HK-2 (cell line): ENCODE results near the gene FAM162A.
A peak's percentile ranks its signal among the peaks of the same experiment; 100 is the strongest.
"Not testable (repeated sequence)": the region's sequence is repeated elsewhere in the genome, so short reads cannot be mapped to it uniquely, and the experiment has no call there.

ENCODE experiments used
- DNase-seq: peaks from one replicate; pipeline ENCODE4 v3.0.0-alpha.2; 2018; ENCODE audit not compliant: unreplicated experiment

The FAM162A gene, protein sequence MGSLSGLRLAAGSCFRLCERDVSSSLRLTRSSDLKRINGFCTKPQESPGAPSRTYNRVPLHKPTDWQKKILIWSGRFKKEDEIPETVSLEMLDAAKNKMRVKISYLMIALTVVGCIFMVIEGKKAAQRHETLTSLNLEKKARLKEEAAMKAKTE

DNA sequence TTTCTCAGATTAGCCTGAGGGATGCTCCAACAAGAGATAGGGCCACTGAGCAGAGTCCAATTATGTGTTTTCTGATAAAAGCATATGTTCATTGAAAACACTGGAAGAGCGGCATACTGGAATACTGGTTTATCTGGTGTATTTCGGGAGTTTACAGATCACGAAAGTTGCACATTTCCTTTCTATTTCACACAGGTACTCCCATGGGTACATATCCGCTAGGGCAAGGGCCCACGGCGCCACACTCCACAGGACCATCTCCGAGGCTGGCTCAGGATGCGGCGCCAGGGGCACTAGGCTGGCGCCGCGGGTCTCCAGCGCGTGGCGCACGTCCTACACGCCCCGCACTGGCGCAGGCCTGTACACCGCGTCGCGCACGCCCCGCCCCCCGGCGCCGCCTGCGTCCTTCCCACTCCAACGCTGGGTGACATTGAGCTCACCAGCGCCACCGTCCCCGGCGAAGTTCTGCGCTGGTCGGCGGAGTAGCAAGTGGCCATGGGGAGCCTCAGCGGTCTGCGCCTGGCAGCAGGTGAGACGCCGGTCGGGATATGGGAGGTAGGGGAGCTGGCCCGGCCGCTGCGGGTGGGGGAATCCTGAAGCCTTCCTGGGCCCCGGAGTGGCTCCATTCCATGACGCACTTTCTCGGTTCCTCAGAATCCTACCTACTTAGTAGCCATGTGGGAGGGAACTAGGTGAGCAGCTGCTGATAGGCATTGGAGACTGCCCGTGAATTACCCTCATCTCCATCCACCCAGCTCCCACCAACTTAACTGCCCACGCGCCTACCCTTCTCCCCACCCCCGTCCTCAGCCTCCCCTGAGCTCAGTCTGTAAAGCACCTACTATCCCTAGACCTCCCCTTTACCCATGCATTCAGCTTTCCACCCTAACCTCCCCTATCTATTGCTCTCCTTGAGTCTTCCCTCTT, at the start of gene FAM162A:
Gene FAM162A (plus strand): TSS at position 412 of the 927 bp plus-strand sequence. CDS start 84 bp downstream, at position 496.
- peak; percentile 98 for DNase-seq

GRCh38 chr3:122342803-122343202, 41.2 kb upstream of the FAM162A start:
- DNase-seq = no peak

GRCh38 chr3:122343654-122344053, 40.3 kb upstream of the FAM162A start:
- no peak for DNase-seq

GRCh38 chr3:122349171-122349570, 34.8 kb upstream of the FAM162A start:
- no peak for DNase-seq

DNA sequence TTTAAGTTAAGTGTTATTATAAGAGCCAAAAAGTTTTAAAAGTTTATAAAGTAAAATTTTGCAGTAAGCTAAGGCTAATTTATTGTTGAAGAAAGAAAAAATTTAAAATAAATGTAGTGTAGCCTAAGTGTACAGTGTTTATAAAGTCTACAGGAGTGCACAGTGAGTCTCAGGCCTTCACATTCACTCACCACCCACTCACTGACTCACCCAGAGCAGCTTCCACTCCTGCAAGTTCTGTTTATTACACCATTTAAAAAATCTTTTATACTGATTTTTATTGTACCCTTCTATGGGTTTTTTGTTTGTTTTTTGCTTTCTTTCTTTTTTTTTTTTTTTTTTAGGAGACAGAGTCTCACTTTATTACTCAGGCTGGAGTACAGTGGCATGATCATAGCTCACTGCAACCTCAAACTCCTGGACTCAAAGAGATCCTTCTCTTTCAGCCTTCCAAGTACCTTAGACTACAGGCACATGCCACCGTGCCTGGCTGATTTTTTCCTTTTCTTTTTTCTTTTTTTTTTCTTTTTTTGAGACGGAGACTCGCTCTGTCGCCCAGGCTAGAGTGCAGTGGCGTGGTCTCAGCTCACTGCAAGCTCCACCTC, 33.1 kb upstream of the FAM162A start:
- no peak for DNase-seq

GRCh38 chr3:122351612-122352011, 32.4 kb upstream of the FAM162A start:
- DNase-seq = no peak

DNA sequence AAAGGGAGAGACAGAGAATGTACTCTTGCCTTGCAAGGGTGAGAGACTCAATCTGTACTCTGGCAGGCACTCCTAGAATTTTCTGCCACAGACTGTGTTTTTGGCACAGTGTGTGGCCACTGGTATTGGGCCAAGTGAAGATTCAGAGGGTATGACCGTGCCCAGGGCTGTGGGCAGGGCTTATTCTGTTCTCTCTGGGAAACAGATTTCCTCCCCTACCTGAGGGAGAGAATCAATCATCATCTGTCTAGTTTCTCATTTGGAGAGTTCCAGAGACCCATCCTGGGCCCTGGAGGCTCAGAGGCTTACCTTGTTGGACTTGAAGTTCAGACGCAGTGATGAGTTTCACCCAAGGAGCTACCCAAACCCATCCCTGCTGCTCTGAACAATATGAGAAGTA, 30.8 kb upstream of the FAM162A start:
- DNase-seq = no peak

GRCh38 chr3:122353893-122354401, 30.0 kb upstream of the FAM162A start:
- no peak for DNase-seq

DNA sequence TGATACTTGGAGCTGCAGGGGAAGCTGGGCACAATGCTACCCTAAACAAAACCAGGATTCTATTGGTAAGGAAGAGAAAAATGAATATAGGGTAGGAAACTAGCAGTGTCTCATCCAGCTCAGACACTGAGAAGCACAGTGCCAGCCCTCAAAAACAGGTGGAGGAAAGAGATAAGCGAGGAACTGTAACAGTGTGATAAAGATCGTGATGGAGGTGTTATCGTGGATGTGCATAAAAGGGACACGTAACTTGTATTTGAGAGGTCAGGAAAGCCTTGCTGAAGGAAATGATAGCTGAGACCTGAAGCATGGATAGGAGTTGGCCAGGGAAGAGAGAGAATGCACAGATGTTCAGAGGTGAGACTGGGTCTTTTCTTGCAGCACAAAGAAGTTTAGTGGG, 28.4 kb upstream of the FAM162A start:
- DNase-seq = no peak

- DNase-seq = peak; percentile 10
Measured at GRCh38 chr3:122356402-122356801, 27.6 kb upstream of the FAM162A start.

DNA sequence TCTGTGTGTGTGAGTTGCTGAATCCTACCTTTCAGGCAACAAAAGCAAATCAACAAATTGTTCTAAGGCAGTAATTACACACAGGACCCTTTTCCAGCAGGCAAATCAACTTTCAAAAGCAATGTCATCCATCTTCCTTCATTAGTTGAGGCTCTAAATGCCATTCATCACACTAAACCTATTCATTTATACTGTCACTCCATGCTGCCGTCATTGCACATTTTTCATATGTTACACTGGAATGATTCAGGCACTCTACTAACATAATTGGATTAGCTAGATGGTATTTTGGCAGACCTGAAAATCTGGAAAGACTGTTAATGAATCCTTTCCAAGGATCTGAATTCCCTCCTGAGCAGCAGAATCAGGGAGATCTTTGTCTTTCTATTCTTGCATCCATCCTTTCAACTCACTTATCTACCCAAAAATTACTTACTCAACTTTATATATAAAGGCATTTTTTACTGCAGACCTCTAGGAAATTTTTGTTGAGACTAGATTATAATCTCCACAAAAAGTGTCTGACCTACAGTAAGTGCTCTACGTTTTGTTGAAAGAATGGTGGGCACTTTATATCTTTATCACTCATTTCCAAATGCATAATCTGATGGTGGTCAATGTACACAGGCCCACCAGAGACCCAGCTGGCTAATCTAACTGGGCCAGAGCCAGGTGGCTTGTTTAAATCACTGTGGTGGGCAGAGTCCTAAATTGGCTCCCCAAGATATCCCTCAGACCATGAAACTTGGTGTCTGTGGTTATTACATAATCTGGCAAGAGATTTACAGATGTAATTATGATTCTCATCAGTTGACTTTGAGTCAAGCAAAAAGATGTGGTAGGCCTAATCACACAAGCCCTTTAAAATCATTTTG, 25.9 kb upstream of the FAM162A start:
- no peak for DNase-seq

DNA sequence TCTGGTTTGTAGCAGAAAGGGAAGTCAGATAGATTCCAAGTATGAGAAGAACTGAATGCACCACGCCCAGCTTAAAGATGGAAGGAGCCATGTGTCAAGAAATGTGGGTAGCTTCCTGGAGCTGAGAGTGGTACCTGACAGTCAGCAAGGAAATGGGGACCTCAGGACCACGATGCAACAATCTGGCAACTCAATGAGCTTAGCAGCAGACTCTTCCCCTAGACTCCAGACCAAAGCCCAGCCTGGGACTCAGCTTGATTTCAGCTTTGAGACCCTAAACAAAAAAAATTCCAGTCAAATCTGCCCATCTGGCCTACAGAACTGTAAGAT, 25.3 kb upstream of the FAM162A start:
- no peak for DNase-seq

DNA sequence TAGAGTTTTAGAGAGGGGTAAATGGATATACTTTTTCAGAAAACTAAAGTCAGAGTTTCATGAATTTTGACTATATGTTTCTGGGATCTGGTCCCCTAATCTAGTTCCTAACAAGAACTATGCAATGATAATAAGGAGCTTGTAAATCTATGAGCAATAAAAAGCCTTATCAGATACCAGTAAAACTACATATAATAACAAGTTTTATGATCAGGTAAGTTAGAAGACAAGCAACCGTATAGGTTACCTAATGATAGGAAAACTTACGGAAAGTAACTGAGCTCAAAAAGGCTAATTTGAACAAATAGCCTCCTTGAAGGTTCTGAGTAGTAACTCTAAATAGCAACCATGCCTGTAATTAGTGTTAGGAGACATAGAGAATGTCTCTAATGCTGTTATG, 22.0 kb upstream of the FAM162A start:
- DNase-seq = no peak

DNA sequence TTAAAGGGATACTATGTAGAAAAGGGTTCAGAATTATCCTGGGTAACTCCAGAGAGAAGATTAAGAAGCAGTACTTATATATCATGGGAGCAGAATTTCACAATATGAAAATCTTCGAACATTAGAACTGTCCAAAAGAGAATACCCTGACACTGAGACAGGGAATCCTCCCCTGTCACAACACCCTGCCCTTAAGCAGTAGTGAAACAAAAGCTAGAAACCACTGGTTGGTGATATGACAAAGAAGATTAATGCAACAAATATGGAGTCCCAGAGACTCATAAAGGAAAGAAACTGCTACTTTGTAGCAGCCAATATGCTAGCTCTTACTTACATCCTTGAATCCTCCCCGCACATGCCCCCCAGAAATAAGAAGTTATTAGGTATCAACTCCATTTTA, 19.5 kb upstream of the FAM162A start:
- DNase-seq = no peak

GRCh38 chr3:122365073-122365472, 18.9 kb upstream of the FAM162A start:
- DNase-seq = no peak

- DNase-seq = not testable (repeated sequence)
Measured at GRCh38 chr3:122365582-122366378, 18.2 kb upstream of the FAM162A start.

DNA sequence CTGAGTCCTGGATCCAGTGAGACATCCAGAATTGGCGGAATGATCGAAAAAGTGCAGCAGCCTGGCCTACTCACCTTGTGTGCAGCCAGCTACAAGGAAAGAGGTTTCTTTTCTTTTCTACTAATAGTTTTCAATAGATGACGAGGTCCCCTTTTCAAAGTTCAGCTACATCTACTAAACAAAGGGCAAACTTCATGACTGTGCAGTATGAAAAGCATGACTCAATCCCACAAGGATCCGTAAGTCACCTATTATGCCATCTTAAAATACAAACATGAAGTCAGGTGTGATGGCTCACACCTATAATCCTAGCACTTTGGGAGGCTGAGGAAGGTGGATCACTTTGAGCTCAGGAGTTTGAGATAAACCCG, 17.6 kb upstream of the FAM162A start:
- no peak for DNase-seq

GRCh38 chr3:122374034-122374433, 9.9 kb upstream of the FAM162A start:
- DNase-seq = no peak

- no peak for DNase-seq
Measured at GRCh38 chr3:122377975-122378374, 6.0 kb upstream of the FAM162A start.

DNA sequence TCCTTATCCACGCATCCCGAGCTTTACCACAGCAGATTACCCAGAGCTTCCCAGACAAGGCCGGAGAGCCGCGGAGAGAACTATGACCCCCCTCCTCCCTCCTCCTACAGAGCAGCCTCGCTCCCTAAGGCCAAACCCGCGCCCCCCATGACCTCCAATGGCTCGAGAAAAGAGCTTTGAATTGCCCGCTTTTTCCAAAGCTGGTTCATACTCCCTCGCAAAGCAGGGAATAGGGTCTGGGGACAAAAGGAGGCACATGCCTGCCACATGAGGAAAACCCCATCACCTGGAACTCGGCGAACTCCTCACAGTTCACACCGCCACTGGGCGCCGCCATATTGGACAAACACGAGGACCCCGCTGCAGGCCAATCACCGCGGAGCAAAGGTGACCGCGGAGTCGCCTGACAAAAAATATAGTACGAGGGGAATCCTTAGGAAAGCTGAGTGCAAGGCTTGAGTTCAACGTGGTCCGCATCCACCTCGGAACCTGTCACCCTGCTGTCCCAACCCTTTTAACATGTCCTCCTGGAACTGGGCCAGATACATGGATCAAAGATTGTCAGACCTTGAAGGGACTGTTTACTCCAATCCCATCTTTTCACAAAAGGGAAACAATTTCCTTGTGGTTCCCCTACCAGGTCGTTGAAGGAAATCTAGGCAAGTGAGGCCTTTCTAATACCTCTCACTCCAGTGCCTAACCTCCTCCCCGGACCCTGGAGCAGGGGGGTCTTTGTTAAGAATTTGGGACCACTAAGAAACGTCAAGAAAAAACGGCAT, 905 bp upstream of the FAM162A start, which contains the start of gene MIX23:
Gene MIX23 (minus strand): TSS at position 344 of the 779 bp plus-strand sequence. CDS start 7 bp downstream, at position 337.
- peak; percentile 94 for DNase-seq
